ENCODE measurements around the gene KLHDC4.

KLHDC4 gene

GRCh38 chr16:87747626-87748414, 18.0 kb downstream of the KLHDC4 start:
- Mint-ChIP-seq H3K27me3 (no peaks in the 10 kb centered on the region), H3K36me3 (ENCODE audit: insufficient read depth) (peaks cover 74% of the 10 kb centered on the region), H3K4me1 (peaks cover 6% of the 10 kb centered on the region), H3K27ac (ENCODE audit: low read depth) (no peak overlapping the region), H3K9me3 (no peaks in the 10 kb centered on the region), H3K4me3 (no peak overlapping the region)
- DNase-seq (ENCODE audit: low spot score in 2 of 2) (no peak), ATAC-seq (replicated peaks; ENCODE audit: extremely low read depth, poor library complexity, severe bottlenecking) (no peak)

GRCh38 chr16:87746178-87746577, 19.6 kb downstream of the KLHDC4 start:
- Mint-ChIP-seq H3K27me3 (no peaks in the 10 kb centered on the region), H3K4me1 (peaks cover 11% of the 10 kb centered on the region), H3K9me3 (no peaks in the 10 kb centered on the region), H3K27ac (ENCODE audit: low read depth) (peak overlapping the region; percentile 80), H3K4me3 (no peak overlapping the region), H3K36me3 (ENCODE audit: insufficient read depth) (peaks cover 63% of the 10 kb centered on the region)
- no peak for ATAC-seq (replicated peaks; ENCODE audit: extremely low read depth, poor library complexity, severe bottlenecking)
- DNase-seq (ENCODE audit: low spot score in 2 of 2): no peak

- Mint-ChIP-seq H3K4me1 (peaks cover 16% of the 10 kb centered on the region), H3K9me3 (no peaks in the 10 kb centered on the region), H3K27ac (ENCODE audit: low read depth) (peak overlapping the region; percentile 80), H3K4me3 (no peak overlapping the region), H3K27me3 (no peaks in the 10 kb centered on the region), H3K36me3 (ENCODE audit: insufficient read depth) (peaks cover 57% of the 10 kb centered on the region)
- ATAC-seq (replicated peaks; ENCODE audit: extremely low read depth, poor library complexity, severe bottlenecking): no peak
- DNase-seq (ENCODE audit: low spot score in 2 of 2): no peak
Measured at GRCh38 chr16:87744750-87745514, 20.9 kb downstream of the KLHDC4 start.

GRCh38 chr16:87742781-87743490, 22.9 kb downstream of the KLHDC4 start:
- Mint-ChIP-seq H3K36me3 (ENCODE audit: insufficient read depth) (peaks cover 41% of the 10 kb centered on the region), H3K27ac (ENCODE audit: low read depth) (no peak overlapping the region), H3K27me3 (no peaks in the 10 kb centered on the region), H3K4me1 (peaks cover 16% of the 10 kb centered on the region), H3K9me3 (no peaks in the 10 kb centered on the region), H3K4me3 (no peak overlapping the region)
- ATAC-seq (replicated peaks; ENCODE audit: extremely low read depth, poor library complexity, severe bottlenecking) (no peak), DNase-seq (ENCODE audit: low spot score in 2 of 2) (no peak)

GRCh38 chr16:87741700-87742415, 23.9 kb downstream of the KLHDC4 start:
- ATAC-seq (replicated peaks; ENCODE audit: extremely low read depth, poor library complexity, severe bottlenecking) (no peak), DNase-seq (ENCODE audit: low spot score in 2 of 2) (no peak)
- H3K27ac Mint-ChIP-seq (ENCODE audit: low read depth): peak overlapping the region; percentile 2
- no peak overlapping the region for H3K4me3 Mint-ChIP-seq
- no peaks in the 10 kb centered on the region for H3K27me3 Mint-ChIP-seq
- H3K36me3 Mint-ChIP-seq (ENCODE audit: insufficient read depth): peaks cover 42% of the 10 kb centered on the region
- no peaks in the 10 kb centered on the region for H3K9me3 Mint-ChIP-seq
- peaks cover 16% of the 10 kb centered on the region for H3K4me1 Mint-ChIP-seq

GRCh38 chr16:87740909-87741424, 24.8 kb downstream of the KLHDC4 start:
- no peak overlapping the region for H3K27ac Mint-ChIP-seq (ENCODE audit: low read depth)
- DNase-seq (ENCODE audit: low spot score in 2 of 2): no peak
- H3K27me3 Mint-ChIP-seq: no peaks in the 10 kb centered on the region
- no peaks in the 10 kb centered on the region for H3K9me3 Mint-ChIP-seq
- peaks cover 37% of the 10 kb centered on the region for H3K36me3 Mint-ChIP-seq (ENCODE audit: insufficient read depth)
- no peak for ATAC-seq (replicated peaks; ENCODE audit: extremely low read depth, poor library complexity, severe bottlenecking)
- H3K4me3 Mint-ChIP-seq: no peak overlapping the region
- peaks cover 16% of the 10 kb centered on the region for H3K4me1 Mint-ChIP-seq

- Mint-ChIP-seq H3K27me3 (no peaks in the 10 kb centered on the region), H3K9me3 (no peaks in the 10 kb centered on the region), H3K4me3 (no peak overlapping the region), H3K36me3 (ENCODE audit: insufficient read depth) (peaks cover 33% of the 10 kb centered on the region), H3K27ac (ENCODE audit: low read depth) (no peak overlapping the region), H3K4me1 (peaks cover 16% of the 10 kb centered on the region)
- ATAC-seq (replicated peaks; ENCODE audit: extremely low read depth, poor library complexity, severe bottlenecking) (no peak), DNase-seq (ENCODE audit: low spot score in 2 of 2) (no peak)
Measured at GRCh38 chr16:87740441-87740840, 25.3 kb downstream of the KLHDC4 start.

GRCh38 chr16:87739801-87740200, 26.0 kb downstream of the KLHDC4 start:
- Mint-ChIP-seq H3K4me1 (peaks cover 16% of the 10 kb centered on the region), H3K4me3 (no peak overlapping the region), H3K36me3 (ENCODE audit: insufficient read depth) (peaks cover 30% of the 10 kb centered on the region), H3K27ac (ENCODE audit: low read depth) (no peak overlapping the region), H3K27me3 (no peaks in the 10 kb centered on the region), H3K9me3 (no peaks in the 10 kb centered on the region)
- DNase-seq (ENCODE audit: low spot score in 2 of 2) (no peak), ATAC-seq (replicated peaks; ENCODE audit: extremely low read depth, poor library complexity, severe bottlenecking) (no peak)

GRCh38 chr16:87736008-87736382, 29.8 kb downstream of the KLHDC4 start:
- peaks cover 31% of the 10 kb centered on the region for H3K4me1 Mint-ChIP-seq
- no peaks in the 10 kb centered on the region for H3K9me3 Mint-ChIP-seq
- H3K36me3 Mint-ChIP-seq (ENCODE audit: insufficient read depth): peaks cover 28% of the 10 kb centered on the region
- ATAC-seq (replicated peaks; ENCODE audit: extremely low read depth, poor library complexity, severe bottlenecking): no peak
- DNase-seq (ENCODE audit: low spot score in 2 of 2): no peak
- no peak overlapping the region for H3K4me3 Mint-ChIP-seq
- no peaks in the 10 kb centered on the region for H3K27me3 Mint-ChIP-seq
- H3K27ac Mint-ChIP-seq (ENCODE audit: low read depth): no peak overlapping the region

GRCh38 chr16:87735270-87736007, 30.3 kb downstream of the KLHDC4 start:
- Mint-ChIP-seq H3K4me1 (peaks cover 26% of the 10 kb centered on the region), H3K27ac (ENCODE audit: low read depth) (peak overlapping the region; percentile 38), H3K9me3 (no peaks in the 10 kb centered on the region), H3K36me3 (ENCODE audit: insufficient read depth) (peaks cover 27% of the 10 kb centered on the region), H3K4me3 (no peak overlapping the region), H3K27me3 (no peaks in the 10 kb centered on the region)
- ATAC-seq (replicated peaks; ENCODE audit: extremely low read depth, poor library complexity, severe bottlenecking) (no peak), DNase-seq (ENCODE audit: low spot score in 2 of 2) (no peak)

- H3K27me3 Mint-ChIP-seq: no peaks in the 10 kb centered on the region
- H3K36me3 Mint-ChIP-seq (ENCODE audit: insufficient read depth): peaks cover 33% of the 10 kb centered on the region
- peaks cover 26% of the 10 kb centered on the region for H3K4me1 Mint-ChIP-seq
- peak overlapping the region; percentile 30 for H3K27ac Mint-ChIP-seq (ENCODE audit: low read depth)
- no peak for ATAC-seq (replicated peaks; ENCODE audit: extremely low read depth, poor library complexity, severe bottlenecking)
- no peak overlapping the region for H3K4me3 Mint-ChIP-seq
- no peak for DNase-seq (ENCODE audit: low spot score in 2 of 2)
- no peaks in the 10 kb centered on the region for H3K9me3 Mint-ChIP-seq
Measured at GRCh38 chr16:87734644-87735043, 31.1 kb downstream of the KLHDC4 start.

Measured in central memory CD8-positive, alpha-beta T cell (primary cell).